Trophoblast cell (in vitro differentiated cells and primary cell): ENCODE data around the gene MAGEA9B.
A peak's percentile ranks its signal among the peaks of the same experiment; 100 is the strongest.

Experiments used
- DNase-seq, 2 donors: peaks; one replicate each; pipeline ENCODE4 v3.0.0-alpha.2; 2016
- H2AFZ ChIP-seq: 2 replicates; pipeline ENCODE4 v1.6.1; 2013; ENCODE audit warnings: low read length, moderate library complexity, mild to moderate bottlenecking; ENCODE audit not compliant: insufficient read depth, poor library complexity
- H2AK5ac ChIP-seq: 2 replicates; pipeline ENCODE4 v1.6.1; 2013; ENCODE audit warnings: mild to moderate bottlenecking, low read length
- H2BK120ac ChIP-seq: 2 replicates; pipeline ENCODE4 v1.6.1; 2013; ENCODE audit warnings: low read length, mild to moderate bottlenecking, moderate library complexity; ENCODE audit not compliant: insufficient read depth, poor library complexity
- H2BK12ac ChIP-seq: 2 replicates; pipeline ENCODE4 v1.6.1; 2013; ENCODE audit warnings: mild to moderate bottlenecking, low read length, moderate library complexity
- H2BK5ac ChIP-seq: 2 replicates; pipeline ENCODE4 v1.6.1; 2013; ENCODE audit warnings: low read length, low read depth, moderate library complexity, mild to moderate bottlenecking; ENCODE audit not compliant: poor library complexity
- H3K14ac ChIP-seq: 2 replicates; pipeline ENCODE4 v1.6.1; 2013; ENCODE audit warnings: mild to moderate bottlenecking, low read length
- H3K18ac ChIP-seq: 2 replicates; pipeline ENCODE4 v1.6.1; 2013; ENCODE audit warnings: mild to moderate bottlenecking, low read length
- H3K23ac ChIP-seq: 2 replicates; pipeline ENCODE4 v1.6.1; 2013; ENCODE audit warnings: low read length
- H3K27ac ChIP-seq: 2 replicates; pipeline ENCODE4 v1.5.1; 2013; ENCODE audit warnings: low read depth, mild to moderate bottlenecking, inconsistent platforms, low read length, moderate library complexity
- H3K27me3 ChIP-seq: 2 replicates; pipeline ENCODE4 v1.6.1; 2013; ENCODE audit warnings: inconsistent platforms, mild to moderate bottlenecking, low read length, moderate library complexity; ENCODE audit not compliant: insufficient read depth
- H3K36me3 ChIP-seq, 2 experiments: 1 replicate in 1 of 2; 2 replicates in 1 of 2; pipeline ENCODE4 v1.6.1; 2013; ENCODE audit warnings: low read length in 2 of 2, mild to moderate bottlenecking in 2 of 2, moderate library complexity in 1 of 2; ENCODE audit not compliant: insufficient read depth in 2 of 2, control insufficient read depth in 1 of 2
- H3K4ac ChIP-seq: 2 replicates; pipeline ENCODE4 v1.6.1; 2013; ENCODE audit warnings: low read depth, mild to moderate bottlenecking, low read length, moderate library complexity
- H3K4me1 ChIP-seq, 2 experiments: 1 replicate in 1 of 2; 2 replicates in 1 of 2; pipeline ENCODE4 v1.6.1; 2013; ENCODE audit warnings: low read length in 2 of 2, mild to moderate bottlenecking in 2 of 2, moderate library complexity in 1 of 2; ENCODE audit not compliant: insufficient read depth in 2 of 2, control insufficient read depth in 1 of 2
- H3K4me2 ChIP-seq: 2 replicates; pipeline ENCODE4 v1.6.1; 2013; ENCODE audit warnings: inconsistent platforms, mild to moderate bottlenecking, low read length, moderate library complexity
- H3K4me3 ChIP-seq: 2 replicates; pipeline ENCODE4 v1.5.1; 2013; ENCODE audit warnings: mild to moderate bottlenecking, low read depth, low read length, inconsistent platforms
- H3K79me1 ChIP-seq: one replicate; pipeline ENCODE4 v1.6.1; 2013; ENCODE audit warnings: low read length
- H3K79me2 ChIP-seq: 2 replicates; pipeline ENCODE4 v1.6.1; 2013; ENCODE audit warnings: low read length, mild to moderate bottlenecking; ENCODE audit not compliant: control insufficient read depth, insufficient read depth, poor library complexity
- H3K9ac ChIP-seq: 2 replicates; pipeline ENCODE4 v1.6.1; 2013; ENCODE audit warnings: mild to moderate bottlenecking, low read length
- H3K9me3 ChIP-seq: 2 replicates; pipeline ENCODE4 v1.6.1; 2013; ENCODE audit warnings: low read depth, mild to moderate bottlenecking, control low read depth, inconsistent platforms, low read length; ENCODE audit not compliant: insufficient read depth
- H4K12ac ChIP-seq: 2 replicates; pipeline ENCODE4 v1.6.1; 2013; ENCODE audit warnings: low read depth, mild to moderate bottlenecking, low read length, moderate library complexity
- H4K8ac ChIP-seq: 2 replicates; pipeline ENCODE4 v1.6.1; 2013; ENCODE audit warnings: low read depth, mild to moderate bottlenecking, low read length, moderate library complexity
- H4K91ac ChIP-seq: one replicate; pipeline ENCODE4 v1.6.1; 2013; ENCODE audit warnings: low read depth, mild to moderate bottlenecking, low read length, moderate library complexity
- WGBS: extraction: QIAGEN DNeasy Blood & Tissue Kit; methylation state at CpG from one replicate; pipeline ENCODE4 v1.1.7; 2013; ENCODE audit warnings: missing lambda C conversion rate; ENCODE audit not compliant: insufficient read length, insufficient coverage; ENCODE audit errors: extremely low coverage; 5-methylcytosine and 5-hydroxymethylcytosine counted together

Gene MAGEA9B

DNA sequence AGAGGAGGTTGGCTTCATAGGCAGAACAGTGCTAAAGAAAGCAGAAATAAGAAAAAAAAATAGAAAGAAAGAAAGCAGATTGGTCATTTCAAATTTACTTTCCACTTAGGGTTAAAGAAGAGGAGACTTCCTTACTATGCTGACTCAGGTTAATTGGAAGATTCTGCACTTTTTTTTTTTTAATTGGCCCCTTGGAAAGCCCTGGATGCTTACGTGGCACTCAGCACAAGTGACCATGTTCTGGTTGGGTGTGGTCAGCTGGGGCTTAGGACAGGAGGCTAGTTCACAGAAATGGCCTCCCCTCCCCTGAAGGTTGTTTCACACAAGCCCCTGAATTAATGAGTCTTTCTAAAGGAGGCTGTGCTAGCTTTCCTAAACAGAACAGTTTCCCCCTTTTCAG is 14.5 kb downstream of the MAGEA9B start:
- no CpG with 5 or more reads among the region's 1 CpG for WGBS
- H3K9me3 ChIP-seq = no peaks in the 10 kb centered on the region
- H2BK120ac ChIP-seq = no peak overlapping the region

DNA sequence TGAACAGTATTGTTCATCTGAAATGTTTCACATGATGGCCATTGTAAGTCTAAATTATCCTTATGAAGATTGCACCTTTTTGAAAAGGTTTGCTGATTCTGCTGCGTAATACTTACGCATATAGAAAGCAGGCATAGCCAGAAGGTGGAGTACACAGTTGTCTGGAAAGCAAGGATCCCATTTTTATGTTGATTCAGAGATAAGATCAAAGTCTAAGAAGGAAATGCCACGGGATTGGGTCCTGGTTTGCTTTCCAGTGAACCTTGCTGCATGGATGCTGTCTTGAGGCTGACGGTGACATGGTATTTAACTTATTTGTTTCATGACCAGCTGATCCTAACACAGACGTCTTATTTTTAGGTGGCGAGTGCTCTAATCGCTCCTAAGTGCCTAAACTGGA is 15.5 kb downstream of the MAGEA9B start:
- no peak overlapping the region for H3K9ac ChIP-seq
- no peaks in the 10 kb centered on the region for H3K36me3 ChIP-seq
- H3K23ac ChIP-seq = no peak overlapping the region
- no peak overlapping the region for H3K4me3 ChIP-seq
- H4K8ac ChIP-seq = no peak overlapping the region
- no CpG with 5 or more reads among the region's 7 CpGs for WGBS
- H4K91ac ChIP-seq = no peak overlapping the region
- no peak overlapping the region for H2AFZ ChIP-seq
- no peak overlapping the region for H4K12ac ChIP-seq
- no peaks in the 10 kb centered on the region for H3K4me1 ChIP-seq
- no peaks in the 10 kb centered on the region for H3K27me3 ChIP-seq
- H3K79me2 ChIP-seq = no peaks in the 10 kb centered on the region
- no peak overlapping the region for H3K27ac ChIP-seq
- no peak overlapping the region for H3K14ac ChIP-seq
- H3K9me3 ChIP-seq = no peaks in the 10 kb centered on the region
- H2BK120ac ChIP-seq = no peak overlapping the region
- DNase-seq = peak in 1 of 2 donors; percentile 45
- no peak overlapping the region for H3K4ac ChIP-seq
- H2AK5ac ChIP-seq = no peak overlapping the region
- no peak overlapping the region for H2BK12ac ChIP-seq
- no peak overlapping the region for H3K18ac ChIP-seq
- H3K4me2 ChIP-seq = no peak overlapping the region
- H2BK5ac ChIP-seq = no peak overlapping the region
- H3K79me1 ChIP-seq = no peaks in the 10 kb centered on the region

More for the DNA sequence above, 14.5 kb downstream of the MAGEA9B start:
- Histone ChIP-seq H3K4me1 (no peaks in the 10 kb centered on the region), H2BK12ac (no peak overlapping the region), H3K4me3 (no peak overlapping the region), H2AFZ (no peak overlapping the region), H2BK5ac (no peak overlapping the region), H3K4ac (no peak overlapping the region), H3K4me2 (no peak overlapping the region), H4K8ac (no peak overlapping the region), H3K79me2 (no peaks in the 10 kb centered on the region), H3K18ac (no peak overlapping the region), H2AK5ac (no peak overlapping the region), H3K79me1 (no peaks in the 10 kb centered on the region), H3K23ac (no peak overlapping the region), H4K12ac (no peak overlapping the region), H3K36me3 (no peaks in the 10 kb centered on the region), H3K14ac (no peak overlapping the region), H3K27me3 (no peaks in the 10 kb centered on the region), H3K27ac (no peak overlapping the region), H3K9ac (no peak overlapping the region), H4K91ac (no peak overlapping the region)
- peak in 1 of 2 donors; percentile 1 for DNase-seq

DNA sequence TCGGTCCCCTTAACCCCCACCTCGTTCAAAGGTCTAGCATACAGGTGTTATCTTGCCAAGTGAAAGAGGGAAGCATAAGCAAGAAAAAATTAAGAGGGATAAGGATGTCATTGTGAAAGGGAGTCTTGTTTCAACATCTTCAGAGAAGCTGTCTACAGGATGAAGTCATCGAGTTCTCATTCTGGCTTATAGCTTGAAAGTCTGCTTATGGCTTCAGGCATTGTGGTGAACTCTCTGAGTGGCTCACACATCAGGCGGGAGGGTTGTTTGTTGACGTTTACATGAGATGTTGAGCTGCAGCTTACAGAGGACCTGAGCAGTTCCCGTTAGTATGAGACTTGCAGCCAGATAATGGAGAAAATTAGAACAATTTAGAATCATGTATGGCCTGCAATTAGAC is 16.6 kb downstream of the MAGEA9B start:
- no CpG with 5 or more reads among the region's 6 CpGs for WGBS
- Histone ChIP-seq H3K79me1 (no peaks in the 10 kb centered on the region), H2BK120ac (no peak overlapping the region)

DNA sequence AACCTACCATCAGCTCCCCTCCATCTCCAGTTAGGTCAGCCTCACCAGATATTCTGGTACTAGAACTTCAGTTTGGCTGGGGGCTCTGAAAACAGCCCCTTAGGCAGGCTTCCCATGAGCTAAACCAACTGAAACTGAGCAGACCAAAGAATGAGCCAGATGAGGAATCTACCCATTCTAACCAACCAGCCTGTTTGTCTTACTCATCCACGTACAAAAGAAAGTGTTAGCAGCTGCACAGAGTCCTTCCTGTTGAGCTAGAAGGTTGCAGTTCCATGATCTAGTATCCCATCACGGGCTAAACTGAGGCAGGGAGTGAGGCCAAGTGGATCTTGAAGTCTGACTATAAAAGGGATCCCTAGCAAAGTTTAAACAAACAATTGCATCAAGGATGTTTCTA is 17.5 kb downstream of the MAGEA9B start:
- Histone ChIP-seq H3K36me3 (no peaks in the 10 kb centered on the region), H4K12ac (no peak overlapping the region), H3K9ac (no peak overlapping the region), H3K27ac (no peak overlapping the region), H2AK5ac (no peak overlapping the region), H3K14ac (no peak overlapping the region), H3K4ac (no peak overlapping the region), H3K79me1 (no peaks in the 10 kb centered on the region), H3K4me1 (no peaks in the 10 kb centered on the region), H4K8ac (no peak overlapping the region), H3K4me2 (no peak overlapping the region), H4K91ac (no peak overlapping the region), H3K18ac (no peak overlapping the region), H2BK12ac (no peak overlapping the region), H3K27me3 (no peaks in the 10 kb centered on the region), H2AFZ (no peak overlapping the region), H3K79me2 (no peaks in the 10 kb centered on the region), H2BK120ac (no peak overlapping the region), H3K4me3 (no peak overlapping the region), H2BK5ac (no peak overlapping the region), H3K23ac (no peak overlapping the region), H3K9me3 (no peaks in the 10 kb centered on the region)
- WGBS = no CpG with 5 or more reads among the region's 2 CpGs
- no peak for DNase-seq

More for the DNA sequence above, 16.6 kb downstream of the MAGEA9B start:
- Histone ChIP-seq H4K8ac (no peak overlapping the region), H3K4me2 (no peak overlapping the region), H2AFZ (no peak overlapping the region), H3K79me2 (no peaks in the 10 kb centered on the region), H3K18ac (no peak overlapping the region), H3K4me1 (no peaks in the 10 kb centered on the region), H3K9ac (no peak overlapping the region), H3K23ac (no peak overlapping the region), H3K27me3 (no peaks in the 10 kb centered on the region), H3K36me3 (no peaks in the 10 kb centered on the region), H3K27ac (no peak overlapping the region), H4K91ac (no peak overlapping the region), H2BK12ac (no peak overlapping the region), H3K14ac (no peak overlapping the region), H3K4me3 (no peak overlapping the region), H3K4ac (no peak overlapping the region), H2BK5ac (no peak overlapping the region), H4K12ac (no peak overlapping the region), H3K9me3 (no peaks in the 10 kb centered on the region), H2AK5ac (no peak overlapping the region)
- peak; percentile 42 to 73 for DNase-seq
